K562 (cell line): Measurements from ENCODE around the gene UQCR11. TPM values are rescaled to one million over a fixed set of nuclear protein-coding genes. Genes with fewer than 3 reads are reported as not detected.

Source experiments
- CXXC5 ChIP-seq: fragments of 250-450 bp; sonication (Bioruptor Pico); IDR thresholded peaks from 2 replicates; pipeline ENCODE4 v1.8.0; 2022; ENCODE audit warnings: inconsistent platforms, mild to moderate bottlenecking, moderate library complexity
- E2F8 ChIP-seq: fragments of 450-650 bp; IDR thresholded peaks from 2 replicates; pipeline ENCODE4 v1.7.1; 2018; ENCODE audit warnings: mild to moderate bottlenecking, low read depth; ENCODE audit not compliant: partially characterized antibody
- IFI16 ChIP-seq: fragments of 250-450 bp; sonication (Bioruptor Pico); IDR thresholded peaks from 2 replicates; pipeline ENCODE4 v2.1.2; 2022; ENCODE audit warnings: mild to moderate bottlenecking, inconsistent platforms
- KAT8 ChIP-seq: fragments of 450-650 bp; IDR thresholded peaks from 2 replicates; pipeline ENCODE4 v1.6.1; 2016; ENCODE audit warnings: low read depth, mild to moderate bottlenecking
- LCOR ChIP-seq: sonication (generic); formaldehyde crosslinking; IDR thresholded peaks from 2 replicates; pipeline ENCODE4 v1.8.0; 2022; ENCODE audit warnings: mild to moderate bottlenecking, missing genetic modification reagents
- MCM5 ChIP-seq: fragments of 450-650 bp; IDR thresholded peaks from 2 replicates; pipeline ENCODE4 v1.6.1; 2016; ENCODE audit warnings: low read depth
- MEF2D ChIP-seq: conservative IDR thresholded peaks from 2 replicates; pipeline ENCODE4 v1.6.1; 2016; ENCODE audit warnings: low read depth, missing genetic modification characterization, missing compliant biosample characterization
- NFATC3 ChIP-seq: fragments of 450-650 bp; IDR thresholded peaks from 2 replicates; pipeline ENCODE4 v1.6.1; 2017; ENCODE audit warnings: mild to moderate bottlenecking
- NR0B1 ChIP-seq: fragments of 450-650 bp; IDR thresholded peaks from one replicate; pipeline ENCODE4 v1.6.1; 2018; ENCODE audit warnings: mild to moderate bottlenecking, moderate library complexity; ENCODE audit not compliant: partially characterized antibody
- POLR2H ChIP-seq: IDR thresholded peaks from 2 replicates; pipeline ENCODE4 v1.6.1; 2016; ENCODE audit warnings: missing genetic modification characterization, low read depth, mild to moderate bottlenecking, control low read depth, missing compliant biosample characterization, moderate library complexity
- PRMT5 ChIP-seq: sonication (generic); formaldehyde crosslinking; IDR thresholded peaks from 2 replicates; pipeline ENCODE4 v1.5.0; 2020; ENCODE audit warnings: missing genetic modification reagents
- RB1 ChIP-seq: fragments of 450-650 bp; IDR thresholded peaks from 2 replicates; pipeline ENCODE4 v1.6.1; 2017; ENCODE audit warnings: low read depth, mild to moderate bottlenecking
- RBM14 ChIP-seq: fragments of 200-400 bp; formaldehyde crosslinking; IDR thresholded peaks from 2 replicates; pipeline ENCODE4 v1.6.1; 2018; ENCODE audit warnings: low read depth, mild to moderate bottlenecking, low read length, moderate library complexity, borderline replicate concordance; ENCODE audit not compliant: insufficient read depth
- RFX7 ChIP-seq: fragments of 250-450 bp; sonication (Bioruptor Pico); IDR thresholded peaks from 2 replicates; pipeline ENCODE4 v1.5.1; 2021; ENCODE audit warnings: mild to moderate bottlenecking
- TRIM28 ChIP-seq: fragments of 450-650 bp; IDR thresholded peaks from 2 replicates; pipeline ENCODE4 v1.6.1; 2017
- ZBTB5 ChIP-seq: fragments of 450-650 bp; IDR thresholded peaks from 2 replicates; pipeline ENCODE4 v1.6.1; 2017; ENCODE audit warnings: antibody characterized with exemption
- ZNF316 ChIP-seq: fragments of 450-650 bp; IDR thresholded peaks from 2 replicates; pipeline ENCODE4 v1.6.1; 2016
- ZNF561 ChIP-seq: fragments of 450-650 bp; formaldehyde crosslinking; conservative IDR thresholded peaks from 2 replicates; pipeline ENCODE4 v1.4.0; 2020; ENCODE audit warnings: mild to moderate bottlenecking, moderate library complexity
- polyA plus RNA-seq, 8 experiments: library from polyadenylated mRNA; depleted of rRNA in 4 of 8; stranded (reverse) in 5 of 8; unstranded in 3 of 8; fragments of >200 nt; fragmentation: Nextera tagmentation in 2 of 8; fragmentation: Illumina TruSeq in 1 of 8; extraction: Ambion mirVana in 2 of 8; extraction: Trizol in 1 of 8; gene quantifications; 2 replicates each; pipeline versions ENCODE4 v1.2.1 to v1.2.3, GENCODE V29; 2011 to 2014; ENCODE audit warnings: inconsistent platforms in 1 of 8, missing spikeins in 1 of 8
- total RNA-seq, 7 experiments: library from RNA; depleted of rRNA in 6 of 7; stranded (reverse); fragments of >200 nt in 6 of 7; fragmentation: Illumina TruSeq in 2 of 7; extraction: Trizol in 2 of 7; gene quantifications; 2 replicates each; pipeline versions ENCODE4 v1.2.1 to v1.2.3, GENCODE V29; 2011 to 2021; ENCODE audit warnings: low replicate concordance in 1 of 7

The UQCR11 gene
- total and polyA plus RNA-seq, 9 of the 15 experiments (the other 6 are each of a cell fraction or from before 2014, with no cell fraction given) = 57.6 to 394 (median 259) TPM

GRCh38 chr19:1633269-1633826 is 28.1 kb upstream of the UQCR11 start (continued):
- no peak for TF ChIP-seq KAT8
- TF ChIP-seq LCOR = no peak
- TF ChIP-seq ZNF561 = no peak
- TF ChIP-seq MCM5 = no peak
- TF ChIP-seq ZNF316 = no peak
- no peak for TF ChIP-seq PRMT5 (CRISPR knock-in tag)
- no peak for TF ChIP-seq POLR2H
- TF ChIP-seq MEF2D (tag) = no peak
- TF ChIP-seq CXXC5 = no peak
- no peak for TF ChIP-seq TRIM28
- no peak for TF ChIP-seq IFI16
- TF ChIP-seq RFX7 (CRISPR knock-in tag) = no peak
- TF ChIP-seq NFATC3 = no peak
- no peak for TF ChIP-seq NR0B1
- TF ChIP-seq ZBTB5 = no peak
- no peak; the same call in 1 of the 2 replicates for TF ChIP-seq RB1
- TF ChIP-seq RBM14 = no peak
- TF ChIP-seq E2F8 = no peak
